HPDE6-E6E7 (cell line): Measurements from ENCODE around the gene PCMTD2.
"Not testable (repeated sequence)": the region's sequence is repeated elsewhere in the genome, so short reads cannot be mapped to it uniquely, and the experiment has no call there.

Experiments used
- DNase-seq: peaks from one replicate; pipeline ENCODE4 v3.0.0; 2011; ENCODE audit warnings: missing footprints; ENCODE audit errors: extremely low spot score

The PCMTD2 gene

GRCh38 chr20:64256282-64256935 is 861 bp downstream of the PCMTD2 start:
- DNase-seq, result no peak

GRCh38 chr20:64257107-64257757 is 1.7 kb downstream of the PCMTD2 start:
- no peak for DNase-seq

GRCh38 chr20:64258071-64258823 is 2.7 kb downstream of the PCMTD2 start:
- no peak for DNase-seq

DNA sequence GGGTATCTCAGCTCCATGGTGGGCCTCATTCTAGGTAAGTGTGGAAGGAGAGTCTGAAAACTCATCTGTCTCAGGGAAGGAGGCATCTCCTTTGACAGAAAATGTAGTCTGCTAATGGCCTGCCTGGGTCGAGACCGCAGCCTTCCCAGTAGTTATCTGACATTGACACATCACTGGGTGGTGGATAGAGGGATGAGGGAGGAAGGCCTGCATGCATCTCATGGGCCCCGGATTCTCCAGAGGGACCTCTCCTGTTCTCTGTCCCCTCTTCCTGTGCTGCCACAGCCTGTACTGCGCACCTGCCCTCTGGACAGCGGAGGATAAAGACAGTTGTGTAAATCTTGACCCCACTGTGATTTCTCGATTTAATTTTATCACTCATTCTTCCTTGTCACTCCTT is 4.7 kb downstream of the PCMTD2 start:
- DNase-seq, result no peak

GRCh38 chr20:64261138-64261537 is 5.6 kb downstream of the PCMTD2 start:
- no peak for DNase-seq

- no peak for DNase-seq
These were observed 8.5 kb downstream of the PCMTD2 start for GRCh38 chr20:64264091-64264490.

- DNase-seq, result no peak
These were observed 9.7 kb downstream of the PCMTD2 start for GRCh38 chr20:64265201-64265600.

DNA sequence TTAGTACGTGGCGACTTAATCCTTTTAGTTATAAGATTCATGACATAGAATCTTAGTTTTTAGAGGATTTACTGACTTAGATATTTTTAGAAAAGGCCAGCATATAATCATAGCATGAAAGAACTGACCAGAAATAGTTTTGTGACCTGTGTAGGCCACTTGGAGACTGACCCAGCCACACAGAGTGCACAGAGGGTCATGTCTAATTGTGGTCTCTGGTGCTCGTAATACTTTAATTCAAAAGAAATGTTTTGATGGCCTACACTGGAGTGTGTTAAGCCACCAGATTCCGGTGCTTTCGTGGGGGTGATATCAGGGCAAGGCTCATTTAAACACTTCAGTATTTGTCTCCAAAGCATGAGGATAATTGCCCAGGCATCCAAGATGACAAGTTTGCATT is 11.4 kb downstream of the PCMTD2 start:
- no peak for DNase-seq

- DNase-seq, result no peak
These were observed 12.6 kb downstream of the PCMTD2 start for GRCh38 chr20:64268174-64268573.

GRCh38 chr20:64269604-64270411 is 14.3 kb downstream of the PCMTD2 start:
- no peak for DNase-seq

DNA sequence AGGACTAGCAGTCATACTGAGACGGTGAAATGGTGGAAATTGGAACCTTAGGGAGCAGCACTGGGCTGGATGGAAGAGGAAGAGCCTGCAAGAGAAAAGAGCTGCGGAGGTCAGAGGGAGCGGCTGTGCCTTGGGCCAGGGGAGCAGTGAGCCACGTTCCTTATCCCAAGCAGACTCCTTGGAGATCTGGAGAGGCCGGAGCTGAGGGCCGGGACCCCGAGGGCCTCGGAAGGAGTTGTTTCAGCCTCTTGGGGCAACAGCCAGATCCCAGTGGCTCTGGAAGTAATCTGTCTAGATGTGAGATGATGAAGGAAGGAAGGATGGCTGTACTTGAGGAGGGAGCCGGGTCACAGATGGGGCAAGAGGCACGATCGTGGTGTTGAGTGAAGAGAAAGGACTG is 16.1 kb downstream of the PCMTD2 start:
- DNase-seq, result no peak

- DNase-seq, result no peak
These were observed 17.6 kb downstream of the PCMTD2 start for GRCh38 chr20:64273109-64273508.

DNA sequence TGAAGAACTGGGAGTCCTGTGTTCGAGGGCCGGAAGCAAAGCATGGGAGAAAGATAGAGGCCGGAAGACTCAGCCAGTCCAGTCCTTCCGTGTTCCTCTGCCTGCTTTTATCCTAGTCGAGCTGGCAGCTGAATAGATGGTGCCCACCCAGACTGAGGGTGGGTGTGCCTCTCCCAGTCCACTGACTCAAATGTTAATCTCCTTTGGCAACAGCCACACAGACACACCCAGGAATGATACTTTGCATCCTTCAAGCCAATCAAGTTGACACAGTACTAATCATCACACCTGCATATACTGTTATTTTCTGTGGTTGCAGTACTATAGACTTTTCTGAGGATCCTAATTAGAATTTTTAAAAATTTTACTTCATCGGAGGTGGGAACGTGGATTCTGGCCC is 21.3 kb downstream of the PCMTD2 start:
- no peak for DNase-seq

- no peak for DNase-seq
These were observed 22.2 kb downstream of the PCMTD2 start for GRCh38 chr20:64277571-64278316.

GRCh38 chr20:64278317-64278681 is 22.8 kb downstream of the PCMTD2 start:
- DNase-seq, result no peak

DNA sequence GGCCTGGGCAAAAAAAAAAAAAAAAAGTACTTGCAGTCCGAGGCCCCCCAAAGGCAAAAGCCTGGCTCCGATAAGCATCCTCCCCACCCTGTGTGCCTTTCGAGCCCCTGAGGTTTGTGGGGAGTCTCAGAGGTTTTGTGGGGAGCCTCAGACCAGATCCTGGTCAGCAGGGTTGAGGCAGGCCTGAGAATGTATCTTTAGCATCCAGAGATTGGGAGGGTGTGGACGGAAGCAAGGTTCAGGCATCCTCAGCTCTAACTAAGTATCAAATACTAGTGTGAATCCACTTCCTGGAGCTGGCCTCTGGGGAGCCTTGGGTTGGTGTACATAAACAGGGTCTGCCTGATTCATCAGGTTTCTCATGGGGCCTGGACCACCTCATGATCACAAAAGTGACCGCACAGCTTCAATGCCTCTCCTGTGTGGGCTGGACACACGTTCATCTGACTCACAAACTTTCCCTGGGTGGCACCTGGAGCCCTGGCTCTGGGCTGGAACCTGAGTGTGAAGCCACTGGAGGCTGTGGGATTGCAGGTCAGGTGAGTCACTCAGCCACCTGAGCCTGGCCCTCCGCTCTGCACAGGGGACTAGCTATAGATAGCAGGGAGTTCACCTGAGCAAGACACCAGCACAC is 24.4 kb downstream of the PCMTD2 start:
- DNase-seq, result no peak

DNA sequence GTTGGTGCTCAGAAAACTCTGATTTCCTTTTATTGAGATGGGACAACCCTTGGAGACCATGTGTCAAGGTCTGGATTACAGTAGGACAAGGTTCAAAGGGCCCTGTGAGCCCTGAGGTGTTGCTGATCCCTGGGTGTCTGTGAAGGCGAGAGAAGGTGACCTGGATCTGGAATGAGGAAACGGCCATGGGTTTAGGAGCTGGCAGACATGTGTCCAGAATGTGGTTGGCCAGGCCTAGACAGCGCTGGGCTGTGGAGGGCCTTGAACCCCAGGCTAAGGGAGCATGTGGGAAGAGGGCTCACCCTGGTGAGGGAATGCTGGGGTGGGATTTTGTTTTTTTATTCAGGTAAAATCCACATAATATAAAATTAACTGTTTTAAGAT is 24.9 kb downstream of the PCMTD2 start:
- no peak for DNase-seq

DNA sequence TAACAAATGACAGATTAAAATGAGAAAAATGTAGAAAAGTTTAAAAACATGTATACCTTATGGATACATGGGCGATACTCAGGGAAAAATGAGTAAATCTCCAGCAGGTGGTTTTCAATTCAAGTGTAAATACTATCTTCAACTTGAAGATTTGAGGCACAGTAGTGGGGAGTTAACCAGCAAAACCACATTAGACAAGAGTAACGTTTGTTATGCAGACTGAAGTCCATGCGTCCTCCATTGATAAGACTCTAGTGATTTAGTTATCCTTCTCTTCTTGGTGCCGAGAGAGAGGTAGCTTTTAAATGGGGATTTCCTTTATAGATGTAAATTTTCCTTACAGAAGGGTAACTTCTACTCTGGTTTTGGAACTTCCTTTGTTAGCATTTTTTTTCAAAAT is 28.1 kb downstream of the PCMTD2 start:
- no peak for DNase-seq

GRCh38 chr20:64285579-64286446 is 30.3 kb downstream of the PCMTD2 start:
- DNase-seq, result not testable (repeated sequence)
